Tibial artery (tissue), 4 donors: ENCODE measurements around the gene SLC13A4.
A peak's percentile ranks its signal among the peaks of the same experiment; 100 is the strongest.

ENCODE experiments used
- DNase-seq, 2 donors: peaks; one replicate each; pipeline ENCODE4 v3.0.0-alpha.2; 2019
- H3K27ac ChIP-seq, 2 donors: fragments of 200-600 bp; sonication (generic) in 1 of 2; 1 replicate in 1 of 2; 2 replicates in 1 of 2; pipeline ENCODE4 v1.5.1; 2018 to 2019; ENCODE audit warnings: mild to moderate bottlenecking in 1 of 2
- H3K27me3 ChIP-seq, 2 donors: fragments of 200-600 bp; sonication (generic) in 1 of 2; one replicate each; pipeline versions ENCODE4 v1.5.1 to v1.6.0; 2016 to 2019
- H3K36me3 ChIP-seq, 3 donors: fragments of 200-600 bp; sonication (generic) in 2 of 3; one replicate each; pipeline ENCODE4 v1.5.1; 2016 to 2019; ENCODE audit warnings: mild to moderate bottlenecking in 2 of 3
- H3K4me1 ChIP-seq, 4 donors: fragments of 200-600 bp; sonication (generic) in 2 of 4; 1 replicate in 3 of 4; 2 replicates in 1 of 4; pipeline ENCODE4 v1.5.1; 2016 to 2019
- H3K4me3 ChIP-seq, 2 donors: fragments of 200-600 bp; sonication (generic) in 1 of 2; 1 replicate in 1 of 2; 2 replicates in 1 of 2; pipeline ENCODE4 v1.5.1; 2018 to 2019; ENCODE audit warnings: mild to moderate bottlenecking in 2 of 2
- H3K9me3 ChIP-seq, 3 donors: fragments of 200-600 bp; sonication (generic) in 1 of 3; one replicate each; pipeline ENCODE4 v1.5.1; 2016 to 2019
- CTCF ChIP-seq, 2 experiments: fragments of 200-600 bp in 1 of 2; fragments of 450-650 bp in 1 of 2; IDR thresholded peaks; one replicate each; pipeline ENCODE4 v1.5.1; 2017 to 2019; ENCODE audit warnings: antibody characterized with exemption in 2 of 2, mild to moderate bottlenecking in 1 of 2, moderate library complexity in 1 of 2
- intact Hi-C: fragments of 100-400 bp; cut with DNase I; formaldehyde crosslinking; loops from one replicate; pipeline ENCODE4 v1.15.0; 2023; ENCODE audit warnings: low total_unique reads

Gene SLC13A4

GRCh38 chr7:135769005-135769802 is 41.2 kb upstream of the SLC13A4 start:
- TF ChIP-seq CTCF (IDR thresholded peaks at IDR 0.05): no peak
- Histone ChIP-seq H3K9me3 (no peaks in the 10 kb centered on the region), H3K36me3 (no peaks in the 10 kb centered on the region), H3K4me1 (peaks cover 0 to 5% (median 0%) of the 10 kb centered on the region in 4 donors), H3K27me3 (no peaks in the 10 kb centered on the region), H3K4me3 (no peak overlapping the region), H3K27ac (peak overlapping the region; percentile 22 to 34)
- no peak for DNase-seq
- intact Hi-C loops: no loop called here

GRCh38 chr7:135768467-135768866 is 40.5 kb upstream of the SLC13A4 start:
- peak overlapping the region in 1 of 2 donors; percentile 34 for H3K27ac ChIP-seq
- TF ChIP-seq CTCF (IDR thresholded peaks at IDR 0.05): no peak
- DNase-seq: no peak

GRCh38 chr7:135768064-135768463 is 40.1 kb upstream of the SLC13A4 start:
- peaks cover 0 to 5% (median 0%) of the 10 kb centered on the region in 4 donors for H3K4me1 ChIP-seq
- no peaks in the 10 kb centered on the region for H3K9me3 ChIP-seq
- no peak for TF ChIP-seq CTCF (IDR thresholded peaks at IDR 0.05)
- H3K36me3 ChIP-seq: no peaks in the 10 kb centered on the region
- H3K27me3 ChIP-seq: no peaks in the 10 kb centered on the region
- no peak overlapping the region for H3K4me3 ChIP-seq
- intact Hi-C loops: no loop called here
- DNase-seq: no peak
- H3K27ac ChIP-seq: no peak overlapping the region

More at GRCh38 chr7:135768467-135768866, 40.5 kb upstream of the SLC13A4 start:
- intact Hi-C loops: no loop called here
- Histone ChIP-seq H3K36me3 (no peaks in the 10 kb centered on the region), H3K4me1 (peaks cover 0 to 5% (median 0%) of the 10 kb centered on the region in 4 donors), H3K27me3 (no peaks in the 10 kb centered on the region), H3K4me3 (no peak overlapping the region), H3K9me3 (no peaks in the 10 kb centered on the region)

GRCh38 chr7:135763261-135763660 is 35.3 kb upstream of the SLC13A4 start:
- intact Hi-C loops: no loop called here
- Histone ChIP-seq H3K4me1 (peaks cover 0 to 36% (median 15%) of the 10 kb centered on the region in 4 donors), H3K4me3 (no peak overlapping the region), H3K27me3 (no peaks in the 10 kb centered on the region), H3K36me3 (no peaks in the 10 kb centered on the region), H3K9me3 (no peaks in the 10 kb centered on the region), H3K27ac (no peak overlapping the region)
- no peak for DNase-seq
- no peak for TF ChIP-seq CTCF (IDR thresholded peaks at IDR 0.05)

GRCh38 chr7:135761751-135762488 is 33.9 kb upstream of the SLC13A4 start:
- intact Hi-C loops: no loop called here
- Histone ChIP-seq H3K4me3 (peak overlapping the region in 1 of 2 donors; percentile 1), H3K9me3 (no peaks in the 10 kb centered on the region), H3K4me1 (peaks cover 0 to 49% (median 20%) of the 10 kb centered on the region in 4 donors), H3K27ac (peak overlapping the region; percentile 84 to 93), H3K36me3 (no peaks in the 10 kb centered on the region), H3K27me3 (no peaks in the 10 kb centered on the region)
- peak; percentile 67 to 88 for DNase-seq
- no peak for TF ChIP-seq CTCF (IDR thresholded peaks at IDR 0.05)
